ENCODE results near the gene GPC5. TPM values are rescaled to one million over a fixed set of nuclear protein-coding genes. Genes with fewer than 3 reads are reported as not detected.

The GPC5 gene
- total and polyA plus RNA-seq, 9 of the 15 experiments (the other 6 are each of a cell fraction or from before 2014, with no cell fraction given), result 0.18 to 0.27 TPM; not detected in 7

DNA sequence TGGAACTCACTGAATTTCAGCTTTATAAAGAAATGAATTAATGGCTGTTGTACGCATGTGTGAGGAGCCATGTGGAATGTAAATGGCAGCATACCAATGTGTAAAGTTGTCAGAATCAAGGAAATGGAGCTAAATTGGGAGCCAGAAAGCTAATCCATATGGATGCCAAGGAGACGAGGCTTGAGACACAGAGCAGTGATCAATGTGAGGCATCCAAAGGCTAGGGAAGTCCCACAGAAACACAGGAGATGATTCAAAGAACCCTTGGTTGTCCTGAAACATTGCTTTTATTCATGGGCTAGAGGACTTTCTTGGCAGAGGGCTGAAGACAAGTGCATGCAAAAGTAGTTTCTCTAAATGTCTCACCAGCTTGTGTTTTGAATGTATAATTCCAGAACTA, 1271.7 kb downstream of the GPC5 start:
- ATAC-seq, result no peak
- intact Hi-C loops (cut with micrococcal nuclease) (no loop called here), in situ Hi-C loops (cut with MboI) (no loop called here)
- Histone ChIP-seq H3K9ac (ENCODE audit: insufficient read depth in 1 of 2, low read depth in 2 of 2, low read length in 2 of 2) (no peak overlapping the region), H3K79me2 (ENCODE audit: control insufficient read depth, insufficient read depth, low read length) (no peaks in the 10 kb centered on the region), H3K9me3 (replicated peaks; ENCODE audit: control insufficient read depth, insufficient read depth, low read depth, low read length) (no peaks in the 10 kb centered on the region; the same call in 1 of the 2 replicates), H3K9me1 (ENCODE audit: control insufficient read depth, insufficient read depth, low read length) (no peaks in the 10 kb centered on the region), H3K4me2 (ENCODE audit: insufficient read depth, low read length) (no peak overlapping the region), H4K20me1 (replicated peaks; ENCODE audit: control insufficient read depth, insufficient read depth, low read length) (no peaks in the 10 kb centered on the region), H3K4me1 (replicated peaks in 1 of 2; ENCODE audit: control insufficient read depth in 2 of 2, insufficient read depth in 2 of 2, low read length in 2 of 2) (no peaks in the 10 kb centered on the region), H3K36me3 (ENCODE audit: control insufficient read depth, insufficient read depth, low read length) (no peaks in the 10 kb centered on the region), H2AFZ (ENCODE audit: low read depth, low read length) (no peak overlapping the region), H3K4me3 (no peak overlapping the region), H3K27me3 (ENCODE audit: control insufficient read depth in 2 of 2, insufficient read depth in 2 of 2, low read length in 2 of 2) (no peaks in the 10 kb centered on the region), H3K27ac (ENCODE audit: extremely low read depth, low read depth, low read length) (no peak overlapping the region)
- CTCF ChIA-PET (ENCODE audit: low intra/inter-chr PET ratio), result no interaction called here
- 5% methylated on average over 2 of the region's 2 CpGs for WGBS (ENCODE audit: insufficient coverage, low coverage, missing lambda C conversion rate)
- no peak for FAIRE-seq
- BruUV-seq (replicated peaks), result no TSS peak
- POLR2A ChIA-PET, result no interaction called here
- no peak for DNase-seq (ENCODE audit: extremely low read depth in 1 of 4, low spot score in 3 of 4)
- TF ChIP-seq DACH1 (IDR thresholded peaks at IDR 0.05; ENCODE audit: partially characterized antibody) (no peak), ELF4 (CRISPR knock-in tag; IDR thresholded peaks at IDR 0.05) (no peak), CGGBP1 (CRISPR knock-in tag; IDR thresholded peaks at IDR 0.05) (no peak), ZNF639 (CRISPR knock-in tag; conservative IDR thresholded peaks at IDR 0.05 in 1 of 2, IDR thresholded peaks at IDR 0.05 in 1 of 2) (0 out of 4 replicates have a peak, but pooled peaks of 1 of the 2 experiments have one; percentile 8), ZNF121 (CRISPR knock-in tag; conservative IDR thresholded peaks at IDR 0.05) (no peak), KLF10 (CRISPR knock-in tag; IDR thresholded peaks at IDR 0.05) (no peak), MAX (CRISPR knock-in tag; IDR thresholded peaks at IDR 0.05) (no peak)
- TF ChIP-seq, protein P1, sequence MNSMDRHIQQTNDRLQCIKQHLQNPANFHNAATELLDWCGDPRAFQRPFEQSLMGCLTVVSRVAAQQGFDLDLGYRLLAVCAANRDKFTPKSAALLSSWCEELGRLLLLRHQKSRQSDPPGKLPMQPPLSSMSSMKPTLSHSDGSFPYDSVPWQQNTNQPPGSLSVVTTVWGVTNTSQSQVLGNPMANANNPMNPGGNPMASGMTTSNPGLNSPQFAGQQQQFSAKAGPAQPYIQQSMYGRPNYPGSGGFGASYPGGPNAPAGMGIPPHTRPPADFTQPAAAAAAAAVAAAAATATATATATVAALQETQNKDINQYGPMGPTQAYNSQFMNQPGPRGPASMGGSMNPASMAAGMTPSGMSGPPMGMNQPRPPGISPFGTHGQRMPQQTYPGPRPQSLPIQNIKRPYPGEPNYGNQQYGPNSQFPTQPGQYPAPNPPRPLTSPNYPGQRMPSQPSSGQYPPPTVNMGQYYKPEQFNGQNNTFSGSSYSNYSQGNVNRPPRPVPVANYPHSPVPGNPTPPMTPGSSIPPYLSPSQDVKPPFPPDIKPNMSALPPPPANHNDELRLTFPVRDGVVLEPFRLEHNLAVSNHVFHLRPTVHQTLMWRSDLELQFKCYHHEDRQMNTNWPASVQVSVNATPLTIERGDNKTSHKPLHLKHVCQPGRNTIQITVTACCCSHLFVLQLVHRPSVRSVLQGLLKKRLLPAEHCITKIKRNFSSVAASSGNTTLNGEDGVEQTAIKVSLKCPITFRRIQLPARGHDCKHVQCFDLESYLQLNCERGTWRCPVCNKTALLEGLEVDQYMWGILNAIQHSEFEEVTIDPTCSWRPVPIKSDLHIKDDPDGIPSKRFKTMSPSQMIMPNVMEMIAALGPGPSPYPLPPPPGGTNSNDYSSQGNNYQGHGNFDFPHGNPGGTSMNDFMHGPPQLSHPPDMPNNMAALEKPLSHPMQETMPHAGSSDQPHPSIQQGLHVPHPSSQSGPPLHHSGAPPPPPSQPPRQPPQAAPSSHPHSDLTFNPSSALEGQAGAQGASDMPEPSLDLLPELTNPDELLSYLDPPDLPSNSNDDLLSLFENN (IDR thresholded peaks at IDR 0.05; ENCODE audit: low read depth in 2 of 2, low read length in 2 of 2), result no peak
- TF ChIP-seq, protein P2, sequence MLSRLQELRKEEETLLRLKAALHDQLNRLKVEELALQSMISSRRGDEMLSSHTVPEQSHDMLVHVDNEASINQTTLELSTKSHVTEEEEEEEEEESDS (CRISPR knock-in tag; IDR thresholded peaks at IDR 0.05), result no peak
